ENCODE results near the gene ELMO1.

The ELMO1 gene

DNA sequence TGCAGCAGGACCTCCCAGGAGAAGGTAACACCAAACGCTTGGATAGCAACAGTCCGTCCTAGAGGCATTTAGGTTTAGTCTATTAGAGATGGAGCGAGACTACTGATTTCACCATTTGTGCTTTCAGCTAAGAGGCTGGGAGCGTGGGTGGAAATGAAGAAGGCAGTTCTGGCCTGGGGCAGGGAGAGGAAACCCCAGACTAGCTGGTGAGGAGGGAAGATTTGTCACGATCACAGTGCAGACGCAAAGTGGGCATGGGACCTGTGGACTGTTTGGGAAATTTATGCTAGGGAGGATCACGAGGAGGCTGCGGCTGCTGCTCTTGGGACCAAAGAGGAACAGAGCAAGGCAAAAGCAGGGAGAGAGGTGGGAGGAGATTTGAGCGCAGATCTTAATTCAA is 594.0 kb downstream of the ELMO1 start:
- ChIA-PET CTCF (interaction anchor here (0.6 kb wide), 1 partner anchor 14 kb away, joined by 3 read pairs; no protein-coding TSS in a partner anchor), POLR2A (no interaction called here)
- no peak for TF ChIP-seq CTCF (IDR thresholded peaks at IDR 0.05; ENCODE audit: control extremely low read depth, extremely low read depth, low read depth, missing control alignments)
- no peak for DNase-seq (ENCODE audit: extremely low spot score)

DNA sequence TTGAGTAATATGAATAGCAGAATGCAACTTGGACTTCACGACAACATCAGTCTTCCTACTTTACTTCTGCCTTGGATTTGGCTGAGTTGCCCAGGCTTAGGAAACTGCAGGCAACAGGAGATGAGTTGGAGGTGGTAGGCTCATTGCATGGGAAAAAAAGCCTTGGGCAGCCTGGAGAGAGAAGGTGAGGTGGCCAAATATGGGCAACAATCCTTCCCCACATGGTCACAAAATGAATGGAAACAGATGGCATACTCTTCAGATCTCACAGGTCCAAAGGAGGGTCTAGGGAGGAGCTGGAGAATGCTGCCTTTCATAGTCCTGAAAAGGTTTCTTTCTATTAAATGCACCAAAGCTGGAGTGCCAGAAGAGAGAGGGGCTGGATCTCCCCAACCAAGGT is 595.7 kb downstream of the ELMO1 start:
- no peak for TF ChIP-seq CTCF (IDR thresholded peaks at IDR 0.05; ENCODE audit: control extremely low read depth, extremely low read depth, low read depth, missing control alignments)
- ChIA-PET POLR2A (no interaction called here), CTCF (no interaction called here)
- no peak for DNase-seq (ENCODE audit: extremely low spot score)

DNA sequence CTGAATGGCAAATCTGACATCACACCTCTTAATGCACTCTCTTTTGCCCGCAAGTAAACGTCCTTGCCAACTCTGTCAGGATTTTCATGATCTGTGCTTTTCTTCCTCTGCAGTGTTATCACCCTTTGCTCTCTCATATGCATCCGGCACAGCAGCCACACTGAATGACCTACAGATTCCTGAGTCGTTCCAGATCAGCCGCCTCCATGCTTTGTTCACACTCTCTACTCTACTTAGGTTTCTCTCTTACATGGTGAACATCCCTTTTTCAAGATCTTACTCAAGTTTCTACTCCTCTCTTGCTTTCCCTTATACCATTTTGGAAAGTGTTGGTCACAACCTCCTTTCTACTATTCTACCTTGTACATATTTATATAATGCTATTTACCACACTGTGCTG is 596.6 kb downstream of the ELMO1 start:
- ChIA-PET CTCF (interaction anchor here (1.0 kb wide), 1 partner anchor 9 kb away, joined by 4 read pairs; no protein-coding TSS in a partner anchor), POLR2A (no interaction called here)
- no peak for DNase-seq (ENCODE audit: extremely low spot score)
- no peak for TF ChIP-seq CTCF (IDR thresholded peaks at IDR 0.05; ENCODE audit: control extremely low read depth, extremely low read depth, low read depth, missing control alignments)

DNA sequence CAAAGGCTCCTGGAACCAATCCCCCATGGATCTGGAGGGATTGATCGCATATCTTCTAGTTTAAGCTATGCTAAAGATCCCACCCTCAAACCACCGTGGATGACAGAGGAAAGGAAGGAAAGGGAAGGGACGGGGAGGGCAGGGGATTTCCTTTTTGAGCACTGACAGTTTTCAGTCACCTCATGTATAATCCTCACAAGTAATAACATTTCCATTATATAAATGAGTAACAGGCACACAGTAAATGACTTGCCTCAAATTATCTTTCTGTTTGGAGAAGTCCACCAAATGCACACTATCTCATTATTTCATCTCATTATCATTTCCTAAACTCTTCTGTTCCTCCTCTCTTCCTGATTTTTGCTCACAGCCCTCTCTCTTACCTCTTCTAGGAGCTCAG is 597.3 kb downstream of the ELMO1 start:
- no peak for TF ChIP-seq CTCF (IDR thresholded peaks at IDR 0.05; ENCODE audit: control extremely low read depth, extremely low read depth, low read depth, missing control alignments)
- ChIA-PET POLR2A (no interaction called here), CTCF (interaction anchor here (1.0 kb wide), 1 partner anchor 9 kb away, joined by 4 read pairs; no protein-coding TSS in a partner anchor)
- no peak for DNase-seq (ENCODE audit: extremely low spot score)

DNA sequence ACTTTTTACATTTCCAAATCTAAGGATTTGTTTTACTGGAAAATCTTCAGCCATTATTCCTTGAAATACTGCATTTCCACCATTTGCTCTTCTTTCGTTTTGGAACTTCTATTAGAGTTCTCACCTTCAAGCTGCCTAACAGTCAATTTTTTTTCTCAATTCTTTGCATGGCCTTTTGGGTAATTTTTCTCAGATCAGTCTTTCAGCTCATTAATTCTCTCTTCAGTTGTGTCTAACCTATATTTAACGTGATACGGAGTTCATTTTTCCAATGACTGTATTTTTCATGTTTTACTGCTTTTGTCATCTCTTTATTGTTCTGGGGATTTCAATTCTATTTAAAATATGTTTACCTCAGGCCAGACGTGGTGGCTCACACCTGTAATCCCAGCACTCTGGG is 600.7 kb downstream of the ELMO1 start:
- DNase-seq (ENCODE audit: extremely low spot score), result no peak
- CTCF ChIA-PET, result no interaction called here
- POLR2A ChIA-PET, result no interaction called here
- TF ChIP-seq CTCF (IDR thresholded peaks at IDR 0.05; ENCODE audit: control extremely low read depth, extremely low read depth, low read depth, missing control alignments), result no peak

- POLR2A ChIA-PET, result no interaction called here
- no peak for DNase-seq (ENCODE audit: extremely low spot score)
- CTCF ChIA-PET, result no interaction called here
- no peak for TF ChIP-seq CTCF (IDR thresholded peaks at IDR 0.05; ENCODE audit: control extremely low read depth, extremely low read depth, low read depth, missing control alignments)
Observed at GRCh38 chr7:36844374-36844773, 604.3 kb downstream of the ELMO1 start.

GRCh38 chr7:36840904-36841303 is 607.8 kb downstream of the ELMO1 start:
- no peak for TF ChIP-seq CTCF (IDR thresholded peaks at IDR 0.05; ENCODE audit: control extremely low read depth, extremely low read depth, low read depth, missing control alignments)
- no peak for DNase-seq (ENCODE audit: extremely low spot score)
- ChIA-PET CTCF (interaction anchor here (1.4 to 2.4 kb wide), 3 partner anchors 13 to 341 kb away, joined by 3 to 7 read pairs (median 6); no protein-coding TSS in a partner anchor), POLR2A (no interaction called here)
